HCT116 (cell line): Measurements from ENCODE around the gene ROCK2. TPM values are rescaled to one million over a fixed set of nuclear protein-coding genes. Genes with fewer than 3 reads are reported as not detected.

Experiments used
- ATAC-seq: fragments of 200-7000 bp; cut with Tn5 transposase; 2 replicates; pipeline ENCODE4 v1.9.1; 2020; ENCODE audit warnings: mild to moderate bottlenecking, moderate library complexity
- BruUV-seq: library from RNA; stranded (reverse); fragments of 400-500 nt; replicated peaks from 2 replicates; lab custom pipeline; 2021; lab: Mats Ljungman, UMichigan
- CTCF ChIA-PET: fragments of 300-600 bp; sonication (Branson Sonifier 250); formaldehyde crosslinking; loops from one replicate; lab custom pipeline; 2021; ENCODE audit warnings: antibody characterized with exemption; lab: Charles Lee
- POLR2A ChIA-PET: fragments of 300-600, 350-600 bp; sonication (Branson Sonifier 250); formaldehyde crosslinking; loops from one replicate; lab custom pipeline; 2021; ENCODE audit warnings: antibody characterized with exemption; lab: Charles Lee
- RAD21 ChIA-PET, 2 experiments: fragments of 300-600 bp; sonication (Branson Sonifier 250); formaldehyde crosslinking; loops; one replicate each; lab custom pipeline; 2023; ENCODE audit warnings: low total read pairs in 2 of 2; ENCODE audit not compliant: uncharacterized antibody in 2 of 2, unreplicated experiment in 2 of 2, low non-redundant PET in 1 of 2; lab: Charles Lee
- DNase-seq: peaks from one replicate; pipeline ENCODE4 v3.0.0-alpha.2; 2010; ENCODE audit warnings: low read depth, low spot score
- H2AFZ ChIP-seq: fragments of 200-600 bp; shearing (Covaris generic), sonication (generic); 2 replicates; pipeline ENCODE4 v1.6.1; 2017; ENCODE audit warnings: low read depth, mixed run types, mixed read lengths, antibody characterized with exemption, low read length; ENCODE audit not compliant: poor library complexity, severe bottlenecking
- H3K27ac ChIP-seq: 2 replicates; pipeline ENCODE4 v1.5.1; 2012; ENCODE audit warnings: low read depth, low read length
- H3K27me3 ChIP-seq: fragments of 200-600 bp; sonication (generic); 2 replicates; pipeline ENCODE4 v1.6.1; 2016; ENCODE audit warnings: mixed run types, low read length, mixed read lengths; ENCODE audit not compliant: insufficient read depth
- H3K36me3 ChIP-seq, 2 experiments: fragments of 200-500 bp in 1 of 2; fragments of 200-600 bp in 1 of 2; sonication (Bioruptor generic) in 1 of 2; sonication (generic) in 1 of 2; 2 replicates each; pipeline versions ENCODE4 v1.5.1 to v1.6.1; 2014 to 2016; ENCODE audit warnings: low read length in 2 of 2, inconsistent platforms in 1 of 2, mixed read lengths in 1 of 2, mixed run types in 1 of 2; ENCODE audit not compliant: insufficient read depth in 2 of 2, control insufficient read depth in 1 of 2
- H3K4me1 ChIP-seq, 2 experiments: fragments of 200-600 bp in 1 of 2; sonication (generic) in 1 of 2; 2 replicates each; pipeline versions ENCODE4 v1.5.1 to v1.6.1; 2012 to 2017; ENCODE audit warnings: low read length in 2 of 2, inconsistent platforms in 1 of 2, mild to moderate bottlenecking in 1 of 2, mixed read lengths in 1 of 2, mixed run types in 1 of 2, moderate library complexity in 1 of 2; ENCODE audit not compliant: insufficient read depth in 2 of 2, control insufficient read depth in 1 of 2
- H3K4me2 ChIP-seq: fragments of 200-600 bp; sonication (generic); 2 replicates; pipeline ENCODE4 v1.6.1; 2017; ENCODE audit warnings: mixed run types, low read length, mixed read lengths
- H3K4me3 ChIP-seq, 2 experiments: fragments of 200-600 bp in 1 of 2; sonication (generic) in 1 of 2; replicated peaks in 1 of 2; 2 replicates each; pipeline ENCODE4 v1.5.1; 2011 to 2016; ENCODE audit warnings: low read length in 2 of 2, control low read depth in 1 of 2, low read depth in 1 of 2, mild to moderate bottlenecking in 1 of 2, mixed read lengths in 1 of 2, mixed run types in 1 of 2
- H3K79me2 ChIP-seq: fragments of 200-600 bp; sonication (generic); 2 replicates; pipeline ENCODE4 v1.6.1; 2017; ENCODE audit warnings: mild to moderate bottlenecking, mixed run types, low read length, moderate library complexity, mixed read lengths; ENCODE audit not compliant: insufficient read depth
- H3K9ac ChIP-seq: fragments of 200-600 bp; sonication (generic); 2 replicates; pipeline ENCODE4 v1.6.1; 2016; ENCODE audit warnings: low read length, mixed read lengths
- H3K9me2 ChIP-seq: fragments of 200-600 bp; sonication (generic), shearing (Covaris generic); 2 replicates; pipeline ENCODE4 v1.6.1; 2017; ENCODE audit warnings: mixed run types, mild to moderate bottlenecking, moderate library complexity; ENCODE audit not compliant: insufficient read depth
- H3K9me3 ChIP-seq, 2 experiments: fragments of 200-500 bp in 1 of 2; fragments of 200-600 bp in 1 of 2; sonication (Bioruptor generic) in 1 of 2; sonication (generic) in 1 of 2; 2 replicates each; pipeline ENCODE4 v1.6.1; 2014 to 2017; ENCODE audit warnings: low read length in 2 of 2, mixed read lengths in 2 of 2, inconsistent platforms in 1 of 2, low read depth in 1 of 2, mild to moderate bottlenecking in 1 of 2, mixed run types in 1 of 2, moderate library complexity in 1 of 2; ENCODE audit not compliant: control insufficient read depth in 1 of 2, insufficient read depth in 1 of 2
- H4K20me1 ChIP-seq: fragments of 200-600 bp; sonication (generic), shearing (Covaris generic); 2 replicates; pipeline ENCODE4 v1.6.1; 2017; ENCODE audit warnings: mixed run types, mild to moderate bottlenecking, moderate library complexity; ENCODE audit not compliant: insufficient read depth
- ATF3 ChIP-seq: IDR thresholded peaks from 2 replicates; pipeline ENCODE4 v1.6.1; 2012
- CTCF ChIP-seq, 3 experiments: fragments of 200-600 bp in 1 of 3; sonication (generic) in 1 of 3; IDR thresholded peaks in 2 of 3; conservative IDR thresholded peaks in 1 of 3; 2 replicates each; pipeline ENCODE4 v1.5.1; 2012 to 2017; ENCODE audit warnings: low read depth in 2 of 3, low read length in 2 of 3, antibody characterized with exemption in 1 of 3, borderline replicate concordance in 1 of 3, control low read depth in 1 of 3, mild to moderate bottlenecking in 1 of 3, mixed read lengths in 1 of 3, mixed run types in 1 of 3, moderate library complexity in 1 of 3; ENCODE audit not compliant: insufficient read depth in 1 of 3
- EGR1 ChIP-seq: IDR thresholded peaks from 2 replicates; pipeline ENCODE4 v1.6.1; 2012; ENCODE audit warnings: low read depth
- EZH2 ChIP-seq: fragments of 200-600 bp; sonication (generic); IDR thresholded peaks from 2 replicates; pipeline ENCODE4 v1.6.1; 2017; ENCODE audit warnings: antibody characterized with exemption, mixed run types
- EZH2phosphoT487 ChIP-seq: fragments of 200-600 bp; IDR thresholded peaks from 2 replicates; pipeline ENCODE4 v1.6.1; 2018; ENCODE audit warnings: antibody characterized with exemption, borderline replicate concordance
- FOSL1 ChIP-seq: IDR thresholded peaks from 2 replicates; pipeline ENCODE4 v1.6.1; 2012; ENCODE audit warnings: low read depth
- JUND ChIP-seq: IDR thresholded peaks from 2 replicates; pipeline ENCODE4 v1.6.1; 2012
- MAX ChIP-seq: IDR thresholded peaks from 2 replicates; pipeline ENCODE4 v1.6.1; 2012
- POLR2A ChIP-seq: IDR thresholded peaks from 2 replicates; pipeline ENCODE4 v1.7.0; 2011; ENCODE audit warnings: borderline replicate concordance; ENCODE audit not compliant: insufficient read depth, insufficient read length; ENCODE audit errors: extremely low read depth
- POLR2AphosphoS5 ChIP-seq: IDR thresholded peaks from 2 replicates; pipeline ENCODE4 v1.6.1; 2011; ENCODE audit warnings: mild to moderate bottlenecking, low read depth, low read length, moderate library complexity
- REST ChIP-seq: IDR thresholded peaks from 2 replicates; pipeline ENCODE4 v1.6.1; 2012; ENCODE audit warnings: low read depth
- SIN3A ChIP-seq: IDR thresholded peaks from 2 replicates; pipeline ENCODE4 v1.6.1; 2012; ENCODE audit warnings: low read depth
- SP1 ChIP-seq: IDR thresholded peaks from 2 replicates; pipeline ENCODE4 v1.6.1; 2012; ENCODE audit warnings: low read depth
- ZBTB33 ChIP-seq: IDR thresholded peaks from 2 replicates; pipeline ENCODE4 v1.6.1; 2011; ENCODE audit warnings: mild to moderate bottlenecking, low read length, moderate library complexity; ENCODE audit not compliant: insufficient replicate concordance; ENCODE audit errors: extremely low read depth
- ZFX ChIP-seq: fragments of 450-650 bp; IDR thresholded peaks from 2 replicates; pipeline ENCODE4 v1.6.1; 2017
- intact Hi-C: fragments of 100-400 bp; cut with micrococcal nuclease; formaldehyde crosslinking; loops from 2 replicates; pipeline ENCODE4 v1.10.0; 2022
- total RNA-seq: library from RNA; stranded (reverse); gene quantifications from one replicate; pipeline ENCODE4 v1.2.1, GENCODE V29; 2021; ENCODE audit not compliant: unreplicated experiment

ROCK2 gene
- total RNA-seq, 1 experiment from 2014 or later, result 48.0 TPM

GRCh38 chr2:11296401-11296800 is 48.0 kb downstream of the ROCK2 start:
- Histone ChIP-seq H3K4me3 (no peak overlapping the region), H3K27ac (no peak overlapping the region), H3K9ac (no peak overlapping the region), H3K27me3 (no peaks in the 10 kb centered on the region), H3K36me3 (no peaks in the 10 kb centered on the region), H3K9me3 (no peaks in the 10 kb centered on the region), H4K20me1 (peaks cover 9% of the 10 kb centered on the region; the same call in 1 of the 2 replicates), H3K9me2 (no peaks in the 10 kb centered on the region), H3K4me1 (peaks cover 7 to 8% of the 10 kb centered on the region in 2 experiments; a peak in 2 of 4 replicates), H3K4me2 (no peak overlapping the region), H2AFZ (no peak overlapping the region), H3K79me2 (peaks cover 89% of the 10 kb centered on the region)
- no peak for DNase-seq
- POLR2A ChIA-PET, result no interaction called here
- BruUV-seq, result no TSS peak
- CTCF ChIA-PET, result no interaction called here
- intact Hi-C loops, result no loop called here
- TF ChIP-seq POLR2A, result no peak
- TF ChIP-seq ZBTB33, result no peak
- TF ChIP-seq REST, result no peak
- TF ChIP-seq FOSL1, result no peak
- no peak for TF ChIP-seq POLR2AphosphoS5
- no peak for TF ChIP-seq EZH2phosphoT487
- no peak for TF ChIP-seq EGR1
- no peak for TF ChIP-seq JUND
- no peak for TF ChIP-seq MAX
- no peak for TF ChIP-seq CTCF (IDR thresholded peaks at IDR 0.05 in 2 of 3, conservative IDR thresholded peaks at IDR 0.05 in 1 of 3; ENCODE audit: borderline replicate concordance in 1 of 3, insufficient read depth in 1 of 3, low read depth in 2 of 3, low read length in 2 of 3)
- no peak for TF ChIP-seq EZH2
- no peak for TF ChIP-seq SIN3A
- TF ChIP-seq SP1, result no peak
- TF ChIP-seq ZFX, result no peak
- TF ChIP-seq ATF3, result no peak
- ATAC-seq, result no peak
- RAD21 ChIA-PET, result no interaction called here
